ENCODE results near the gene SUSD4.

DNA sequence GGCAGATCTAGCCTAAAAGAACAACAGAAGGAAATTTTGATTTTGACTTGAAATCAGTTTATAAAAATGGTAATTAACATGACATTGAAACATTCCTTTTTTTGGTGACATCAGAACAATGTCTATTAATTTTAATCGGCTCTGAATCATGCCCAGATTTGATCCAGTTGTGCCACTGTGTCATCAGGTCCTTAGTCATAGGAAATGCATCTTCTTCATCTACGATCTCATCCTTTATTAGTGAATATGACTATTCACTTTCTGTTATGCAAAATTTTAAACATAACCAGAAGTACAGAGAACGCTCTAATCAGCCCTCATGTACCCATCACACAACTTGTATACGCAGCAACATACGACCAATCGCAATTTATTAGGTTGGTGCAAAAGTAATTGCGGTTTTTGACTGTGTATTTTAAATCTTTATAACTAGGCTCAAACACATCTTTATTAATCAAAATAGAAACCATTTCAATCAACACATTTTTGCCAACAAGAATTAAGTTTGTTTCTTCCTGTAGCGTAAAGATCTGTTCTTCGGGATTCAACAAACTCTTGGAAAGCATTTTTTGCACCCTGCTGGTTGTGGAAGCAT is 180.6 kb downstream of the SUSD4 start:
- TF ChIP-seq, protein P1, sequence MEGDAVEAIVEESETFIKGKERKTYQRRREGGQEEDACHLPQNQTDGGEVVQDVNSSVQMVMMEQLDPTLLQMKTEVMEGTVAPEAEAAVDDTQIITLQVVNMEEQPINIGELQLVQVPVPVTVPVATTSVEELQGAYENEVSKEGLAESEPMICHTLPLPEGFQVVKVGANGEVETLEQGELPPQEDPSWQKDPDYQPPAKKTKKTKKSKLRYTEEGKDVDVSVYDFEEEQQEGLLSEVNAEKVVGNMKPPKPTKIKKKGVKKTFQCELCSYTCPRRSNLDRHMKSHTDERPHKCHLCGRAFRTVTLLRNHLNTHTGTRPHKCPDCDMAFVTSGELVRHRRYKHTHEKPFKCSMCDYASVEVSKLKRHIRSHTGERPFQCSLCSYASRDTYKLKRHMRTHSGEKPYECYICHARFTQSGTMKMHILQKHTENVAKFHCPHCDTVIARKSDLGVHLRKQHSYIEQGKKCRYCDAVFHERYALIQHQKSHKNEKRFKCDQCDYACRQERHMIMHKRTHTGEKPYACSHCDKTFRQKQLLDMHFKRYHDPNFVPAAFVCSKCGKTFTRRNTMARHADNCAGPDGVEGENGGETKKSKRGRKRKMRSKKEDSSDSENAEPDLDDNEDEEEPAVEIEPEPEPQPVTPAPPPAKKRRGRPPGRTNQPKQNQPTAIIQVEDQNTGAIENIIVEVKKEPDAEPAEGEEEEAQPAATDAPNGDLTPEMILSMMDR (IDR thresholded peaks at IDR 0.05): no peak
- TF ChIP-seq POLR2A (IDR thresholded peaks at IDR 0.05) (no peak), POLR2AphosphoS5 (IDR thresholded peaks at IDR 0.05) (no peak)
